DOHH2 (cell line): ENCODE measurements around the gene TMEM225.
"Not testable (repeated sequence)": the region's sequence is repeated elsewhere in the genome, so short reads cannot be mapped to it uniquely, and the experiment has no call there.

ENCODE experiments used
- CTCF ChIP-seq: fragments of 200-600 bp; sonication (generic); IDR thresholded peaks from one replicate; pipeline ENCODE4 v1.5.1; 2014; ENCODE audit warnings: antibody characterized with exemption, mild to moderate bottlenecking, low read depth, low read length; ENCODE audit not compliant: poor library complexity, severe bottlenecking
- EZH2phosphoT487 ChIP-seq: fragments of 200-600 bp; sonication (generic); IDR thresholded peaks from 2 replicates; pipeline ENCODE4 v1.6.1; 2017; ENCODE audit warnings: borderline replicate concordance, mild to moderate bottlenecking, antibody characterized with exemption, low read length, moderate library complexity, mixed read lengths

GRCh38 chr11:123865293-123865692 lies 20.2 kb downstream of the TMEM225 start:
- not testable (repeated sequence) for TF ChIP-seq CTCF, EZH2phosphoT487
